ENCODE measurements around the gene HSPD1.

GRCh38 chr2:197502685-197503084 is 3.0 kb upstream of the HSPD1 start:
- TF ChIP-seq, protein P1, sequence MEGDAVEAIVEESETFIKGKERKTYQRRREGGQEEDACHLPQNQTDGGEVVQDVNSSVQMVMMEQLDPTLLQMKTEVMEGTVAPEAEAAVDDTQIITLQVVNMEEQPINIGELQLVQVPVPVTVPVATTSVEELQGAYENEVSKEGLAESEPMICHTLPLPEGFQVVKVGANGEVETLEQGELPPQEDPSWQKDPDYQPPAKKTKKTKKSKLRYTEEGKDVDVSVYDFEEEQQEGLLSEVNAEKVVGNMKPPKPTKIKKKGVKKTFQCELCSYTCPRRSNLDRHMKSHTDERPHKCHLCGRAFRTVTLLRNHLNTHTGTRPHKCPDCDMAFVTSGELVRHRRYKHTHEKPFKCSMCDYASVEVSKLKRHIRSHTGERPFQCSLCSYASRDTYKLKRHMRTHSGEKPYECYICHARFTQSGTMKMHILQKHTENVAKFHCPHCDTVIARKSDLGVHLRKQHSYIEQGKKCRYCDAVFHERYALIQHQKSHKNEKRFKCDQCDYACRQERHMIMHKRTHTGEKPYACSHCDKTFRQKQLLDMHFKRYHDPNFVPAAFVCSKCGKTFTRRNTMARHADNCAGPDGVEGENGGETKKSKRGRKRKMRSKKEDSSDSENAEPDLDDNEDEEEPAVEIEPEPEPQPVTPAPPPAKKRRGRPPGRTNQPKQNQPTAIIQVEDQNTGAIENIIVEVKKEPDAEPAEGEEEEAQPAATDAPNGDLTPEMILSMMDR (IDR thresholded peaks at IDR 0.05), result no peak
- no peak for TF ChIP-seq POLR2A (IDR thresholded peaks at IDR 0.05)

All from Peyer's patch (tissue), 4 donors.